Hepatocyte (in vitro differentiated cells): ENCODE measurements around the gene SND1.

Experiments
- EZH2 ChIP-seq: fragments of 200-600 bp; sonication (generic); IDR thresholded peaks from 2 replicates; pipeline ENCODE4 v1.6.1; 2016; ENCODE audit warnings: antibody characterized with exemption, mild to moderate bottlenecking, borderline replicate concordance
- EZH2phosphoT487 ChIP-seq: fragments of 200-600 bp; sonication (generic); IDR thresholded peaks from one replicate; pipeline ENCODE4 v1.6.1; 2018; ENCODE audit warnings: antibody characterized with exemption, mild to moderate bottlenecking, low read depth, moderate library complexity; ENCODE audit not compliant: unreplicated experiment, severe bottlenecking
- TF ChIP-seq, protein P1 (sequence below): fragments of 200-600 bp; sonication (generic); IDR thresholded peaks from 2 replicates; pipeline ENCODE4 v1.5.1; 2016; ENCODE audit warnings: antibody characterized with exemption, mild to moderate bottlenecking; ENCODE audit not compliant: poor library complexity

DNA sequence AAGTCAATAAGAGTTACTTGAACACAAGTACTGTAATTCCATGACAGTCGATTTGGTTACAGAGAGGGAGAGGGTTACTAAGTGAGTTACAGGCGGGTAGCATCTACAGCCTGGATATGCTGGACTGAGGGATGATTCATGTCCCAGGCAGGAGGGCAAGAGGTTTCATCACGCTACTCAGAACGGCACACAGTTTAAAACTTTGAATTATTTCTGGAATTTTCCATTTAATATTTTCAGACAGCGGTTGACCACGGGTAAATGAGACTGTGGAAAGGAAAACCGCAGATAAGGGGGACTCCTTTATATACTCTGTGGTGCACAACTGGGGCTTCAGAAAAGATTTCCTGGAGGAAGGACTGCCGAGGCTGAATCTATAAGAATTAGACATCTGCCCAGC is 404.9 kb downstream of the SND1 start:
- TF ChIP-seq, protein P1, sequence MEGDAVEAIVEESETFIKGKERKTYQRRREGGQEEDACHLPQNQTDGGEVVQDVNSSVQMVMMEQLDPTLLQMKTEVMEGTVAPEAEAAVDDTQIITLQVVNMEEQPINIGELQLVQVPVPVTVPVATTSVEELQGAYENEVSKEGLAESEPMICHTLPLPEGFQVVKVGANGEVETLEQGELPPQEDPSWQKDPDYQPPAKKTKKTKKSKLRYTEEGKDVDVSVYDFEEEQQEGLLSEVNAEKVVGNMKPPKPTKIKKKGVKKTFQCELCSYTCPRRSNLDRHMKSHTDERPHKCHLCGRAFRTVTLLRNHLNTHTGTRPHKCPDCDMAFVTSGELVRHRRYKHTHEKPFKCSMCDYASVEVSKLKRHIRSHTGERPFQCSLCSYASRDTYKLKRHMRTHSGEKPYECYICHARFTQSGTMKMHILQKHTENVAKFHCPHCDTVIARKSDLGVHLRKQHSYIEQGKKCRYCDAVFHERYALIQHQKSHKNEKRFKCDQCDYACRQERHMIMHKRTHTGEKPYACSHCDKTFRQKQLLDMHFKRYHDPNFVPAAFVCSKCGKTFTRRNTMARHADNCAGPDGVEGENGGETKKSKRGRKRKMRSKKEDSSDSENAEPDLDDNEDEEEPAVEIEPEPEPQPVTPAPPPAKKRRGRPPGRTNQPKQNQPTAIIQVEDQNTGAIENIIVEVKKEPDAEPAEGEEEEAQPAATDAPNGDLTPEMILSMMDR, result no peak
- TF ChIP-seq EZH2 (no peak), EZH2phosphoT487 (no peak)
